Left forelimb (tissue), 1 donor: ENCODE measurements around the gene LMOD3.

ENCODE experiments used
- DNase-seq: peaks from one replicate; pipeline ENCODE4 v3.0.0-alpha.2; 2018; ENCODE audit warnings: low spot score

The LMOD3 gene

GRCh38 chr3:69091389-69092029 lies 30.9 kb downstream of the LMOD3 start:
- no peak for DNase-seq

- DNase-seq, result no peak
Measured at GRCh38 chr3:69090021-69090420, 32.4 kb downstream of the LMOD3 start.

- DNase-seq, result no peak
Measured at GRCh38 chr3:69088063-69088462, 34.3 kb downstream of the LMOD3 start.

GRCh38 chr3:69087030-69087791 lies 35.2 kb downstream of the LMOD3 start:
- no peak for DNase-seq

- DNase-seq, result peak; percentile 72
Measured at GRCh38 chr3:69085833-69086722, 36.3 kb downstream of the LMOD3 start.

- peak; percentile 68 for DNase-seq
Measured at GRCh38 chr3:69085168-69085832, 37.1 kb downstream of the LMOD3 start.

GRCh38 chr3:69084326-69085167 lies 37.8 kb downstream of the LMOD3 start, which contains the start of gene ARL6IP5:
ARL6IP5 (plus strand) TSS chr3:69084937; CDS start chr3:69085048, 111 bp downstream.
- DNase-seq, result peak; percentile 94

- DNase-seq, result no peak
Measured at GRCh38 chr3:69082805-69083204, 39.6 kb downstream of the LMOD3 start.

- DNase-seq, result no peak
Measured at GRCh38 chr3:69082361-69082760, 40.0 kb downstream of the LMOD3 start.

GRCh38 chr3:69081583-69082262 lies 40.7 kb downstream of the LMOD3 start:
- DNase-seq, result no peak

GRCh38 chr3:69080233-69080920 lies 42.0 kb downstream of the LMOD3 start, which contains the start of gene UBA3:
UBA3 (minus strand) TSS chr3:69080365; CDS start chr3:69080353, 12 bp downstream.
- peak; percentile 92 for DNase-seq

GRCh38 chr3:69079269-69080159 lies 42.9 kb downstream of the LMOD3 start:
- peak; percentile 66 for DNase-seq

- no peak for DNase-seq
Measured at GRCh38 chr3:69072928-69073327, 49.5 kb downstream of the LMOD3 start.

GRCh38 chr3:69066121-69066520 lies 56.3 kb downstream of the LMOD3 start:
- DNase-seq, result no peak

GRCh38 chr3:69065318-69065964 lies 57.0 kb downstream of the LMOD3 start:
- no peak for DNase-seq

- DNase-seq, result no peak
Measured at GRCh38 chr3:69063636-69064035, 58.8 kb downstream of the LMOD3 start.

- no peak for DNase-seq
Measured at GRCh38 chr3:69059688-69060087, 62.7 kb downstream of the LMOD3 start.

- DNase-seq, result no peak
Measured at GRCh38 chr3:69058947-69059224, 63.5 kb downstream of the LMOD3 start.
